SIG-M5 treated with dmso at 0.1 percent for 504 hours (cell line): ENCODE results near the gene ZNF839.
"Not testable (repeated sequence)": the region's sequence is repeated elsewhere in the genome, so short reads cannot be mapped to it uniquely, and the experiment has no call there.

Experiments
- DNase-seq: peaks from one replicate; lab custom pipeline; 2025; ENCODE audit not compliant: unreplicated experiment; lab: John Stamatoyannopoulos, UW

Gene ZNF839

DNA sequence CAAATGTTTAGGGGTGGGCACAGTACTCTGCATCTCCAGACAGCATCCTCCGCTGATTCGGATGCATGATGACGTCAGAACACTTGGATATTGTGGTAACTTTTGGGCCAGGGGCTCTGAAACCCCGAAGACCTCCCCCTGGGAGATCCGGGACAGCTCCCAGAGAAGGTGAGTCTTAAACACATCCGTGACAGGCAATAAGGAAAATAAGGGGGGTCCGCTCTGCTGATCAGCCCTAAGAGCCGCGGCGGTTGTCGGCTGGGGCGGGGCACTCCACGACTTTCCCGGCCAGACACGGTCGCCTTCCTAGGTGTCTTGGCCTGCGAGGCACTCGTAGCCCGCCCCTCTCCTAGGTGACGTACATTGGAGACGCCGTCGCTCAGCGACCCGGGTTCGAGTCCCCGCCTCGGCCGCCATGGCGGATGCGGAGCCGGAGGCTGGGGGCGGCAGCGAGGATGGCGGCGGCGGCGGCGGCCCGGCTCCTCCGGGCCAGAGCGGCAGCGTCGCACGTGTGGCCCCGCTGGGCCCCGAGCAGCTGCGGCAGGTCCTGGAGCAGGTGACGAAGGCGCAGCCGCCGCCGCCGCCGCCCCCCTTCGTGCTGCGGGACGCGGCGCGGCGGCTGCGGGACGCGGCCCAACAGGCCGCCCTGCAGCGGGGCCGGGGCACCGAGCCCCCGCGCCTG lies at the start of gene ZNF839:
TSS of gene ZNF839 (plus strand) at position 396 of the 682 bp plus-strand sequence. CDS start at position 416, 20 bp downstream.
- peak; percentile 79 for DNase-seq

DNA sequence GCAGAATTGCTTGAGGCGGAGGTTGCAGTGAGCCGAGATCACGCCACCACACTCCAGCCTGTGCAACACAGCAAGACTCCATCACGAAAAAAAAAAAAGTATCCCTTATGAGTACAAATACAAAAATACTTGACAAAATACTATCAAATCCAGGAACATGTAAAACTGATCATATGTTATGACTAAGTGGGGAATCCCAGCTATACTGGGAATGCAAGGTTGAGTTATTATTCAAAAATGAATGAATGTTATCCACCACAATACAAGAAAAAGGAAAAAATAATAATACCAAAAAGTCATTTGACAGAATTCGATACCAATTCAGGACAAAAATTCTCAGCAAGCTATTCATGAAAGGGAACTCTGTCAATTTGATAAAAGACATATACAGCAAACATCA lies 47.2 kb upstream of the ZNF839 start:
- no peak for DNase-seq

DNA sequence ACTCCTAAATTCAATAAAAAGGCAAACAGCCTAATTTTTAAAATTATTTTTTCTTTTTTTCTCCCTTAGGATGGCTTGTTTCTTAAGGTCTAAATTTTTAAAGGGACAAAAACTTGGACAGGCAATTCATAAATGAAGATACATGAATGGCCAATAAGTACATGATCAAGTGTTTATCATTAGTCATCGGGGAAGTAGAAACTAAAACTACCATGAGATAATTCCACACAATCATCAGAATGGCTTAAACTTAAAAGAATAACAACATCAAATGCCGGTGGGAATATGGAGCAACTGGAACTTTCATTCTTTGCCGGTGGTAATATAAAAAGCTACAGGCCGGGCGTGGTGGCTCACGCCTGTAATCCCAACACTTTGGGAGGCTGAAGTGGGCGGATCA lies 43.7 kb upstream of the ZNF839 start:
- DNase-seq: no peak

DNA sequence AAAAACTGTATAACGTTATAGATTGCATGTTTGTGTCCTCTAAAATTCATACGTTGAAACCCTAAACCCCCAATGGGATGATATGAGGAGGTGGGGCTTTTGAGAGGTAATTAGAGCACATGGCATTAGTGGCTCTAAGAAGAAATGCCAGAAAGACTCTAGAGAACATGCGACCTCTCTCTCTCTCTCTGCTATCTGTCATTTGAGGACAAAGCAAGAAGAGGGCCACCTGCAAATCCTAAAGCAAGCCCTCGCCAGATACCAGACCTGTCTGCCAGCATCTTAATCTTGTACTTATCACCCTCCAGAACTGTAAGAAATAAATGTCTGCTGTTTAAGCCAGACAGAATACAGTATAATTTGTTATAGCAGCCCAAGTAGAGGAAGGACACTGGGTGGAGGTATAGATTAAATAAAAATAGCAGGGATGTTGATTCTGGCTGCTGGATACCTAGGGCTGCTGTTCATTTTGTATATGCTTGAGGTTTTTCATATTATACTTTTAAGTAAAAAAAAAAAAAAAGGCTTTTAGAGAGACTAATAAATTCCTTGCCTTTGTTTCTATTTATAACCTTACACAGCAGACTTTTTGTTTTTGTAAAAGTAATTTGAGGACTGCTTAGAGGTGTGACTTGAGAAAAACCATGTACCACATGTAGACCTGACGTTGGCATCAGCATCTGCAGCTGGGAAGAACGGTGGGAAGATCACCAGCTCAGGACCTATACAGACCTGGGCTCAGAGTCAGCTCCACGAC lies 41.5 kb upstream of the ZNF839 start:
- DNase-seq: no peak

DNA sequence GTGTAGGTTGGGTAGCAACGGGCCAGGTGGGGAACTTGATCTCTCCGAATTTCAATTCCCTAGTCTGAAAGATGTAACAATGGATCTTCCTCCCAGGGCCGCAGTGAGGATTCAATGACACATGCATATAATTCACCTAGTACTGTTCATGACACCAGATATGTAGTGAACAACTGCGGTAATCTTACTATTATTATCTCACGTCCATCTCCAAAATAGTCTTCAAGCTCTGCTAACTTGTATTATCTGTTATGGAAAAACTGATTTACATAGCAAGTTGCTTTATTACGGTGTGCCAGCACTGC lies 41.0 kb upstream of the ZNF839 start:
- no peak for DNase-seq

DNA sequence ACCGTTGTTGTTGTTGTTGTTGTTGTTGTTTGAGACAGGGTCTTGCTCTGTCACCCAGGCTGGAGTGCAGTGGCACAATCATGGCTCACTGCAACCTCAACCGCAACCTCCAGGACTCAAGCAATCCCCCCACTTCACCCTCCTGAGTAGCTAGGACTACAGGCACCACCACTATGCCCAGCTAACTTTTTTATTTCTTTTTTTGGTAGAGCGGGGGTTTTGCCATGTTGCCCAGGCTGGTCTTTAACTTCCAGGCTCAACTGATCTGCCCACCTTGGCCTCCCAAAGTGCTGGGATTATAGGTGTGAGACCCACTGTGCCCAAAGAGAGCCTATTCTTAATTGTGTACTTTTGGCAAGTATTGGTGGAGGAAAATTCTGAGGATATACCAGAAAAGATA lies 40.3 kb upstream of the ZNF839 start:
- DNase-seq: no peak

DNA sequence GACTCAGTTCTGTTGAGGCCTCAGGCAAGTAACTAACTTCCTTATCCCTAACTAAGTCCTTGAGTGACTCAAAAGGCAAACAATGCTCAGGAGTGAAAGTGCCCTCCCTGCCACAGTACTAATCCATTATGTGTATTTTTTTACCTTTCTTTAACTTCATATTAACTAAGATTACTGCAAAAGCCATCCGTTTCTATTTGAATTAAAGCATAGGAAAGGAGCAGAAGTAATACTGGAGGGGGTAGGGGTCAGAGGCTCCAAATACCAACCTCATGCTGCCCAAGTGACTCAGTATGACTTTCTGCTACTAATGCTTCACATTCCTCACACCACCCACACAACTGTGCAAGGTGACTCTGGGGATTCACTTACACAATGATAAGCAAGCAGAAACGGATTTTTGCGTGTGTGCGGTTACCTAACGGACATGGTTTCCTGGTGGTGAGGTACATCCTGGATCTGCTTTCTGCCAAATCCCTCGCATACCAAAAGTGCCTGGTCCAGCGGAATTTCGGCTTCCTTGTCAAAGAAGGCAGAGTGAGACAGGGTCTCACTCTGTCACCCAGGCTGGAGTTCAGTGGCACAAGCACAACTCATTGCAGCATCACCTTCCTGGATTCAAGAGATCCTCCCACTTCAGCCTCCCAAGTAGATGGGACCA lies 39.7 kb upstream of the ZNF839 start:
- peak; percentile 17 for DNase-seq

DNA sequence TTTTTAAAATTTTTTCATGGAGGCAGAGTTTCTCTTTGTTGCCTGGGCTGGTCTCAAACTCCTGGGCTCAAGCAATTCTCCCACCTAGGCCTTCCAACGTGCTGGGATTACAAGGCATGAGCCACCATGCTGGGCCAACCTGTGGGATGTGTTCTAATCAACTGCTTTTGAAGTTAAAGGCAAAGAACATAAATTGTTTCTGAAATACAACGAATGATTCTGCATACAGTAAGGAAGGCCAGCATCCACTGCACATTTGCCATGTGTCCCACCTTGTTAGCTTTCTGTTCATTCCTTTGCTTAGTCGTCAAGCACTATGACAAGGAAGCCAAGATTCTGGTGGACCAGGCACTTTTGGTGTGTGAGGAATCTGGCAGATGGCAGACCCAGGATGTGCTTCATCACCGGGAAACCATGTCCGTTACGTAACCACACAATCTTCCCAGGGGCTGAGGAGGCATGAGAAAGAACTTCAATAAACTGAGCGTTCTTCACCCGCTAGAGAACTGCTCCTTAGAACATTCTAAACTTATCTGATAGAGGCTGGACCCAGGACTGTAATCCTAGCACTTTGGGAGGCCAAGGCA lies 39.1 kb upstream of the ZNF839 start:
- DNase-seq: no peak

DNA sequence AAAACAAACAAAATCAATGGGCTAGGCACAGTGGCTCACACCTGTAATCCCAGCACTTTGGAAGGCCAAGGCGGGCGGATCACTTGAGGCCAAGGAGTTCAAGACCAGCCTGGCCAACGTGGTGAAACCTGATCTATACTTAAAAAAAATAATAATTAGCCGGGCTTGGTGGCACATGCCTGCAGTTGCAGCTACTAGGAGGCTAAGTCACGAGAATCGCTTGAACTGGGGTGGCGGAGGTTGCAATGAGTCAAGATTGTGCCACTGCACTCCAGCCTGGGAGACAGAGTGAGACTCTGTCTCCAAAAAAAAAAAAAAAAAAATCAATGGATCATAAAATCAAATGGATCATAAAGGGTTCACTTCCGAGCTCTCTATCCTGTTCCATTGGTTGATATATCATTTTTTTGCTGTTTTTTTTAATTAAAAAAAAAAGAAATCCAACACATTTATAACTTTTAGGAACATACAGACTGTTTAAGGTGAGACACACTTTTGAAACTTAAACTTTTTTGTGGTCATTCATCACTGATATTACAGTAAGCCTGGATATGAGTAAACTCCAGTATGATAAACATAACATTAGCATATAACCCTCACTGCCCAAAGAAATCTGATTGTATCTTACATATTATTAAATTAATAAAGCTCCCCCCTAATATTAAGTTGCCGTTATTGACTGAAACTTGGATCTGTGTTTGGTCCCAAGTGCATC lies 36.6 kb upstream of the ZNF839 start:
- no peak for DNase-seq

DNA sequence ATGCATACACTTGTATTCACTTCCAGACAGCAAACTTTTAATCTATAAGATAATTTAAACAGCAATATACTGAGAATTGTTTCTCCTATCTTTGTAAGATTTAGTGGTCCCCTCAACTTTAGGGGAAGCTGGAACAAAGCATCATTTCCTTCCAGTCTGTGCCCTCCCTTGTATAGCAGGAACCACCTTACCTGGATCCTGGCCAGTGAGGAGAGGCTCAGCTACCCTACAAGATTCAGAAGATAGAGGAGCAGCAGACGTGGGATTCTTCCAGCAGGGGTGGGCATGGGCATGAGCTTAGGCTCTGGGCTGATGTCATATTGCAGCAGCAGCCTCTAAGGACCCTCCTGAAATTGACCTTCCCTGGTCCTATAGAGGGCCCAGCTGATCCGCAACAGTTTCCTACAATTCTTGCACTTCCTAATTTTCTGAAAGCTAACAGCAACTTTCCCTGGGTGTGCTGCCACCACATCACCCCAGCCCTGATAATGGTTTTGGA lies 35.9 kb upstream of the ZNF839 start:
- DNase-seq: no peak

DNA sequence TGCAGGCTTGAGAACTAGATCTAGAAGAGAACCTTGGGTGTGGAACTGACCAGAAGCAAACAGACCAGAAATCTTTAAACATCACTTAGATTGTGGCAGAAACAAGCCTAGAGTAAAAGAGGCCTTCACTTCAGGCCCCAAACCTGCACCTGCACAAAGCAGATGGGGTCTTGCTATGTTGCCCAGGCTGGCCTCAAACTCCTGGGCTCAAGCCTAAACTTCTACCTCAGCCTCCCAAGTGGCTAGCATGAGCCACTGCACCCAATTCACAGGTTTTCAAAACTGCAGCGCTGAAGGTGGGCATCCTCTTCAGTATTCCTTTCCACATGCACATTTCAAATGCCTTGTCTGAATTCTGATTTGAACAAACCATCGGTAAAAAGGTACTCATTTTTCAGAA lies 34.4 kb upstream of the ZNF839 start:
- DNase-seq: no peak

DNA sequence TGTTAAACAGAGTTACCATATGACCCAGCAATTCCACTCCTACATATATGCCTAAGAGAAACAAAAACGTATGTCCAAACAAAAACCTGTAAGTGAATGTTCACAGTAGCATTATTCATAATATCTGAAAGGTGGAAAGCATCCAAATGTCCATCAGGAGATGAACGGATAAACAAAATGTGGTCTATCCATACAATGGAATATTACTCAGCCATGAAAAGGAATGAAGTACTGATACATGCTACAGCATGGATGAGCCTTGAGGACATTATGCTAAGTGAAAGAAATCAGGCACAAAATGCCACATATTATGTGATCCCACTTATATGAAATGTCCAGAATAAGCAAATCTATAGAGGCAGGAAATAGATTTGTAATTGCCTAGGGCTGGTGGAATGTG lies 31.4 kb upstream of the ZNF839 start:
- no peak for DNase-seq

DNA sequence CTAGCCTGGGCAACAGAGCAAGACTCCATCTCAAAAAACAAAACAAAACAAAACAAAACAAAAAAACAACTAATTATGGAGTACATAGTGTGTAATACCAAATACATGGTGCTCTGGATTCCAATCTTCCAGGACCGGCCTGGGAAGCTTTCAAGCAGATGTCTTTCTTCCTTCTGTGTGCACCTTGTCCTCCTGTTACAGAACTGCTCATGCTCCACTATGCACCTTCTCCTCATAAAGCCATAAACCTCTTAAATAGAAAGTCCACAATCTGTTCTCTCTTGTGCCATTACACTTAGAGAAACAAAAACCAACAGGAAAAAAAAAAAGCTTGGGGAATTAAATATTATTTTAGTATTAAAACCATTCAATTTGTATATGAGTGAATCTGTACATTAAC lies 27.1 kb upstream of the ZNF839 start:
- DNase-seq: no peak

DNA sequence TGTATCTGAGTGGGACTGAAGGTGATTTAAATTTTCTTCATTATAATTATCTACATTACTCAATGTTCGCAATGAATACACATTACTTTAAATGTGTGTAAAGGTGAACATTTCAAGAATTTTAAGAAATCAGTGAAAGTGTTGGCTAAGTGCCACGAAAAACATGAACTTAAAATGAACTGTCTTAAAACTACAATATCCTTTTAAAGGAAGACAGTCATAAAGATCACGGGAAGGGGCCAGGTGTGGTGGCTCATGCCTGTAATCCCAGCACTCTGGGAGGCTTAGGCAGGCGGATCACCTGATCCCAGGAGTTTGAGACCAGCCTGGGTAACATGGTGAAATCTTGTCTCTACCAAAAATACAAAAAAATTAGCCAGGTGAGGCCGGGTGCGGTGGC lies 25.8 kb upstream of the ZNF839 start:
- no peak for DNase-seq

DNA sequence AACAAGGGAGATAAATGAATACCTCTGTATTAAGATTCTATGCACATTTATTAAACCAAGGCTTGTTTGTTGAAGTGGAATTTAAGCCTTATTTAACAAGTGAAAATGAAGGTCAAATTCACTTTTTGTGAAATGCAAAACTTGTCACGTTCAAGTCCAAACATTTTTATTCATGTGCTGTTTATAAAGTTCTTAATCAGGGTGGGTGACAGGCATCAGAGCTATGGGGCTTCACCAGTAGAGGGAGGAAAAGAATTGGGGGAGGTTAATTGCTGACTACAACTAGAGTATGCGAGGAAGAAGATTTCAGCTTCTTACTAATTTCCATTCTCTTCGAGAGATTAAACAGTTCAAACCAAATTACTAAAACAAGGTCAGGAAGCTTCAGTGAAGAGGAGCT lies 24.3 kb upstream of the ZNF839 start:
- no peak for DNase-seq

DNA sequence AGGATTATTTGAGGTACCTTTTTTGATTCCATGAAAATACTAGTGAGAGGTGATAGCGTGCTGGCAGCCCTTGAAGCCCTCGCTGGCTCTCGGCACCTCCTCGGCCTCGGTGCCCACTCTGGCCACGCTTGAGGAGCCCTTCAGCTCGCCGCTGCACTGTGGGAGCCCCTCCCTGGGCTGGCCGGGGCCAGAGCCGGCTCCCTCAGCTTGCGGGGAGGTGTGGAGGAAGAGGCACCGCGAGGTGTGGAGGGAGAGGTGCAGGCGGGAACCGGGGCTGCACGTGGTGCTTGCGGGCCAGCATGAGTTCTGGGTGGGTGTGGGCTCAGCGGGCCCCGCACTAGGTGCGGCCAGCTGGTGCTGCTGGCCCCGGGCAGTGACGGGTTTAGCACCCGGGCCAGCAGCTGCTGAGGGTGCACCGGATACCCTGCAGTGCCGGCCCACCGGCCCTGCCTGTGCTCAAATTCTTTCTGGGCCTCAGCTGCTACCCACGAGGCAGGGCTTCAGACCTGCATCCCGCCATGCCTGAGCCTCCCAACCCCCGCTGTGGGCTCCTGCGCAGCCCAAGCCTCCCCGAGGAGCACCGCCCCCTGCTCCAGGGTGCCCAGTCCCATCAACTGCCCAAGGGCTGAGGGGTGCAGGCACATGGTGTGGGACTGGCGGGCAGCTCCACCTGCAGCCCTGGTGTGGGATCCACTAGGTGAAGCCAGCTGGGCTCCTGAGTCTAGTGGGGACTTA lies 21.9 kb upstream of the ZNF839 start:
- no peak for DNase-seq

DNA sequence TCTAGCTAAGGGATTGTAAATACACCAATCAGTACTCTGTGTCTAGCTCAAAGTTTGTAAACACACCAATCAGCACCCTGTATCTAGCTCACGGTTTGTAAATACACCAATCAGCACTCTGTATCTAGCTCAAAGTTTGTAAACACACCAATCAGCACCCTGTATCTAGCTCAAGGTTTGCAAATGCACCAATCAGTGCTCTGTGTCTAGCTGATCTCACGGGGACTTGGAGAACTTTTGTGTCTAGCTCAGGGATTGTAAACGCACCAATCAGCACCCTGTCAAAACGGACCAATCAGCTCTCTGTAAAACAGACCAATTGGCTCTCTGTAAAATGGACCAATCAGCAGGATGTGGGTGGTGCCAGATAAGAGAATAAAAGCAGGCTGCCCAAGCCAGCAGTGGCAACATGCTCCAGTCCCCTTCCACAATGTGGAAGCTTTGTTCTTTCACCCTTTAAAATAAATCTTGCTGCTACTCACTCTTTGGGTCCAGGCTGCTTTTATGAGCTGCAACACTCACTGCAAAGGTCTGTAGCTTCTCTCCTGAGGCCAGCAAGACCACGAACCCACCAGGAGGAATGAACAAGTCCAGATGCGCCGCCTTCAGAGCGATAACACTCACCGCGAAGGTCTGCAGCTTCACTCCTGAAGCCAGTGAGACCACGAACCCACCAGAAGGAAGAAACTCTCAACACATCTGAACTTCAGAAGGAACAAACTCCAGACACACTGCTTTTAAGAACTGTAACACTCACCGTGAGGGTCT lies 21.1 kb upstream of the ZNF839 start:
- DNase-seq: not testable (repeated sequence)

DNA sequence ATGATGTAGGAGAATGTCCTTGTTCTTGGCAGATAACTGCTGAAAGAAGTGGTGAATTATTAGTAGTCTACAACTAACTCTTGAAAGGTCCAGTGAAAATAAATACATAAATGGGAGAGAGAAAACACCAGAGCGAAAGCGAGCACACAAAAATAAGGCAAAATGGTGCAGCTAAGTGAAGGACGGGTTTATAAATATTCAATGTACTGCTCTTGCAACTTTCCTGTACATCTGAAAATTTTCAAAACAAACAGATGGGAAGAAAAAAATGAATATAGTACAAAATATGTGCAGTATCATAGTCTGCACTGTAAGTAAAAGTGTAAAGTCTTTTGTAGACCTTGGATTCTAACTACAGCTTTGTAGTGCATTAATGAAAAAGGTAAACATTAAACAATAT lies 15.9 kb upstream of the ZNF839 start:
- DNase-seq: no peak

DNA sequence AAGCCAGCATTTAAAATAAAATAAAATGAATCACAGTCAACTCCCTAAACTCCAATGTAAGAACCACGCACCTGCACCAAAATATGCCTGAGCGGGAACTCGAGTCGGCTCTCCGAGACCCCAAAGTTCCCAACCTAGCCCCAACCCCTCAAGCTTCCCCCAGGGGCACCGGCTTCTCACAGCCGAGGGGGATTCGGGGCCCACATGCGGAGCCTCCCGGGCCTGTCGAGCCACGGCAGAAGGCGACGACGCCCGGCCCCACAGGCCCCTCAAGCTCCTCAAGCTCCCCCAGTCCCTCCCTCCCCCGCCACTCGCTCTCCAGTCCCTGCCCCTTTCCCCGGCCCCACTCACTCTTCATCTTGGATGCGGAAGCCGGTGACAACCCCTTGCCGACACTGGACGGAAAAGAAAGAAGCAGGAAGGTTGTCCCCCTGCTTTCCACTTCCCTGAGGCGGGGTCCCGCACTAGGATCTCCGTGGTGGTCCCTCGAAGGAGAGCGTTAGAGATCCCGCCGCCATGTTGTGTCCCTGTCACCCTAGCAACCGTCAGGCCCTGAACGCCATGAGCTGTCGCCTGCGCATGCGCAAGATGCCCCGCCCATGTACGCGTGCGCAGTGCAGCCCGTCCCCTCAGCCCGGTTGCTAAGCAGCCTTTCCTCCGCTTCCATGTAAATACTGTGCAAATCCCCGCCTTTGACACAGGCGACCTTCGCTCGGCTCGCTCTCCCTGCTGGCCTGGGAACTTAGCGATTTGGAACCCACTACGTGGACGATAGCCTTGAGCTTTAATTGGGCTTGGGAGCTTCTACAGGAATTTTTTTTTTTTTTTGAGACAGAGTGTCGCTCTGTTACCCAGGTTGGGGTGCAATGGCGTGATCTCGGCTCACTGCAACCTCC lies 14.7 kb upstream of the ZNF839 start, which contains the start of gene MOK:
TSS of gene MOK (minus strand) at position 554 of the 896 bp plus-strand sequence. CDS start at position 358, 196 bp downstream.
- peak; percentile 95 for DNase-seq
